Astrocyte of the spinal cord (primary cell): Measurements from ENCODE around the gene TCFL5.

Experiments used
- DNase-seq: peaks from one replicate; pipeline ENCODE4 v3.0.0; 2011; ENCODE audit warnings: low read depth, low spot score
- H3K4me3 ChIP-seq: 2 replicates; pipeline ENCODE4 v1.5.1; 2011; ENCODE audit warnings: low read depth, mild to moderate bottlenecking, low read length, moderate library complexity
- CTCF ChIP-seq: IDR thresholded peaks from 2 replicates; pipeline ENCODE4 v1.5.1; 2012; ENCODE audit warnings: low read depth, mild to moderate bottlenecking, low read length, inconsistent platforms
- in situ Hi-C: cut with HindIII; loops from 2 replicates; pipeline ENCODE4 v1.10.0; 2017; ENCODE audit warnings: low sequenced_read_pairs

TCFL5 gene

GRCh38 chr20:62805711-62806382, 55.8 kb downstream of the TCFL5 start:
- in situ Hi-C loops: no loop called here
- no peak for DNase-seq

GRCh38 chr20:62805155-62805710, 56.4 kb downstream of the TCFL5 start:
- in situ Hi-C loops: no loop called here
- no peak for DNase-seq
- TF ChIP-seq CTCF: no peak

More at GRCh38 chr20:62805711-62806382, 55.8 kb downstream of the TCFL5 start:
- TF ChIP-seq CTCF: no peak
- peak overlapping the region; percentile 70 for H3K4me3 ChIP-seq

GRCh38 chr20:62804627-62805154, 56.9 kb downstream of the TCFL5 start, which contains the start of gene OGFR:
Gene OGFR, plus strand, starts transcription at chr20:62804835. Its CDS starts 25 bp downstream, at chr20:62804860.
- peak; percentile 58 for DNase-seq
- TF ChIP-seq CTCF: no peak
- H3K4me3 ChIP-seq: peak within 1 kb of the TSS; percentile 70
- in situ Hi-C loops: no loop called here

More at GRCh38 chr20:62805155-62805710, 56.4 kb downstream of the TCFL5 start:
- peak overlapping the region; percentile 70 for H3K4me3 ChIP-seq

- no peak for DNase-seq
- peak overlapping the region; percentile 70 for H3K4me3 ChIP-seq
- TF ChIP-seq CTCF: no peak
- in situ Hi-C loops: no loop called here
Measured at GRCh38 chr20:62804021-62804626, 57.5 kb downstream of the TCFL5 start.

- in situ Hi-C loops: no loop called here
- TF ChIP-seq CTCF: no peak
- no peak for DNase-seq
- no peak overlapping the region for H3K4me3 ChIP-seq
Measured at GRCh38 chr20:62802026-62802712, 59.5 kb downstream of the TCFL5 start.

GRCh38 chr20:62801284-62802010, 60.2 kb downstream of the TCFL5 start:
- no peak for TF ChIP-seq CTCF
- H3K4me3 ChIP-seq: no peak overlapping the region
- DNase-seq: no peak
- in situ Hi-C loops: no loop called here
